Measurements from ENCODE around the gene HMGCLL1. TPM values are rescaled to one million over a fixed set of nuclear protein-coding genes. Genes with fewer than 3 reads are reported as not detected.

The HMGCLL1 gene
- not detected for polyA plus RNA-seq (2012; ENCODE audit: missing spikeins)

DNA sequence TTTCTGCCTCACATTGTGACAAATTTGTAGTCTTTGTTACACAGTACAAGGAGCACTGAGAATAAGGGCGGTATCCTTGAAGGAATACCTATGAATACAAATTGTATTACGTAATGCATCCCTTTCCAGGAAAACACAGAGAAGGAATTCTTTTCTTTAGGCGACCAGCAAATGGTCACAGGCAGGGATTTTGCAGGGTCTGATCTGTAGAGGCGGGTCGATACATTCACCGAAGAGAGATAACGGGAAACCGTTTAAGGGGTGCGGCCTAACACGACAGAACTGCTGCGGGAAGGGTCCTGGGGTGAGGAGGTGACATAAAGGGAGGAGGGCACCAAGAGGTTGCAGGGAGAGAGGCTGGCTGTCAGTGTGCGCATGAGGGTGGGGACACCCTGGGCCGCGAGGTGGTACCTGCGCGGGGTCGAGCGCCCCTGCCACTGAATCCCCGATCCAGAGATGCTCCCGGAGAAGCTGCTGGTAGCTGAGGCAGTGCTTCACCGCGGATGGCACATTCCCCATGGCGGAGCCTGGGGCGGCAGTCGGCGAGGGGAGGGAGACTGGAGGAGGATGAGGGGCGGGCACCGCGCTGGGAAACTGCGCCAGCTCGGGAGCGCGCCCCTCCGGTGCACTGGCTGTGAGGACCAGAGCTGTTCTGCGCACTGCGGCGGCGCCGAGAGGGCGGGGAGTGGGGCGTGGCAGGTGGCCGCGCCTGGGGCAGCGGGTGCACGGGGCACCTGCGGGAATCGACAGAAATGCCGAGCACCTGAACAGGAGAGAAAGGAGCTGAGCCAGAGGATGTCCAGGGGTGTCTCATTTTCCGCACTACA, at the start of gene HMGCLL1:
Gene HMGCLL1 (minus strand): TSS at position 656 of the 827 bp plus-strand sequence. CDS start 137 bp downstream, at position 519.
- TF ChIP-seq TAF1 (IDR thresholded peaks at IDR 0.05; ENCODE audit: borderline replicate concordance, low read depth, low read length) (no peak), POLR2AphosphoS5 (IDR thresholded peaks at IDR 0.05; ENCODE audit: low read depth, low read length) (no peak), POLR2A (IDR thresholded peaks at IDR 0.05; ENCODE audit: low read depth, low read length) (no peak)
- DNase-seq (ENCODE audit: insufficient read length) (no peak), FAIRE-seq (no peak)

- no peak for FAIRE-seq
- TF ChIP-seq POLR2AphosphoS5 (IDR thresholded peaks at IDR 0.05; ENCODE audit: low read depth, low read length): no peak
- TF ChIP-seq TAF1 (IDR thresholded peaks at IDR 0.05; ENCODE audit: borderline replicate concordance, low read depth, low read length): no peak
- TF ChIP-seq POLR2A (IDR thresholded peaks at IDR 0.05; ENCODE audit: low read depth, low read length): no peak
- no peak for DNase-seq (ENCODE audit: insufficient read length)
Observed at GRCh38 chr6:55621993-55622392, 43.0 kb upstream of the HMGCLL1 start.

DNA sequence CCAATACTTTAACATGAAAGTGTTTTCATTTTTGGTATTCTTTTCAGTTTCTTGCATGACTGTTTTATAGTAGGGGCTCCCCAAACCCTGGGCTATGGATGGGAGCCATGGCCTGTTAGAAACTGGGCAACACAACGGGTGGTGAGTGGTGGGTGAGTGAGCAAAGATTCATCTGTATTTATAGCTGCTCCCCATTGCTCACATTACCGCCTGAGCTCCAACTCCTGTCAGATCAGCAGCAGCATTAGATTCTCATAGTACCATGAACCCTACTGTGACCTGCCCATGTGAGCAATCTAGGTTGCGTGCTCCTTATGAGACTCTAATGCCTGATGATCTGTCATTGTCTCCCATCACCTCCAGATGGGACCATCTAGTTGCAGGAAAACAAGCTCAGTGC, 42.3 kb upstream of the HMGCLL1 start:
- no peak for FAIRE-seq
- no peak for DNase-seq (ENCODE audit: insufficient read length)

DNA sequence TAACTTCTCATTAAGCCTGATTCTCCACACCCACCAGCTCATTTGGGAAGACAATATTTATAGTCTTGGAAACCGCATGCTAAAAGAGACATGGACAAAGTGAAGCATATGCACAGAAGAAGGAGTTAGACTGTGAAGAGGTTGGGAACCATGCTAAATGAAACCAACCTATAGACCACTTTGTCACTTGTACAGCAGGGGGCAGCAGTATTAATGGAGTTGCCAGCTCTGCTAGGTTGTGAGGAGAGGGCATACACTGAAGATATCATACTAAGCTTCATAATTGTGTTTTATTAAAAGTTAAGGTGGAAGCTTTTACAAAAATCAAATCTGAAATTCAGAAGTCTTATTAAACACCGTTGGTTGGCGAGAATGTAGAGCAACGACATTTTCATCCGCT, 38.3 kb upstream of the HMGCLL1 start:
- FAIRE-seq (peak; percentile 58), DNase-seq (ENCODE audit: insufficient read length) (no peak)
- TF ChIP-seq POLR2A (IDR thresholded peaks at IDR 0.05; ENCODE audit: low read depth, low read length) (no peak), TAF1 (IDR thresholded peaks at IDR 0.05; ENCODE audit: borderline replicate concordance, low read depth, low read length) (no peak), POLR2AphosphoS5 (IDR thresholded peaks at IDR 0.05; ENCODE audit: low read depth, low read length) (no peak)

More for the DNA sequence above, 42.3 kb upstream of the HMGCLL1 start:
- TF ChIP-seq POLR2A (IDR thresholded peaks at IDR 0.05; ENCODE audit: low read depth, low read length) (no peak), TAF1 (IDR thresholded peaks at IDR 0.05; ENCODE audit: borderline replicate concordance, low read depth, low read length) (no peak), POLR2AphosphoS5 (IDR thresholded peaks at IDR 0.05; ENCODE audit: low read depth, low read length) (no peak)

- FAIRE-seq (no peak), DNase-seq (ENCODE audit: insufficient read length) (no peak)
- TF ChIP-seq POLR2AphosphoS5 (IDR thresholded peaks at IDR 0.05; ENCODE audit: low read depth, low read length): no peak
- TF ChIP-seq POLR2A (IDR thresholded peaks at IDR 0.05; ENCODE audit: low read depth, low read length): no peak
- no peak for TF ChIP-seq TAF1 (IDR thresholded peaks at IDR 0.05; ENCODE audit: borderline replicate concordance, low read depth, low read length)
Observed at GRCh38 chr6:55604021-55604420, 25.0 kb upstream of the HMGCLL1 start.

DNA sequence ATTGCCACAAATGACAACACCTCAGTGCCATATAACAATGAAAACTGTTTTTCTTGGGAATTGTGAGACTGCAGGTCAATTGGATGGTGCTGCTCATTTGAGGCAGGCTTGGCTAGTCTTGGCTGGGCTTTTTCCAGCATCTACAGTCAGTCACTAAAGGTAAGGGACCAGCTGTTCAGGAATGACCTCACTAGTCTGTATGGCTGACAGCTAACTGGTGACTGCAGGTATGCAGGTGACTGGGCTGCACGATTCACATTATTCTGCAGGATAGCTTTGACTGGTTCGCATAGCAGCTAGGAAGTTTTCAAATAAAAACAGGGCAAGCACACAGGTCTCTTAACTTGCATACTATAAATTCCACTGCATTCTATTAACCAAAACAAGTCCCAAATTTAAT, 22.1 kb upstream of the HMGCLL1 start:
- FAIRE-seq (no peak), DNase-seq (ENCODE audit: insufficient read length) (no peak)
- no peak for TF ChIP-seq POLR2A (IDR thresholded peaks at IDR 0.05; ENCODE audit: low read depth, low read length)
- TF ChIP-seq POLR2AphosphoS5 (IDR thresholded peaks at IDR 0.05; ENCODE audit: low read depth, low read length): no peak
- TF ChIP-seq TAF1 (IDR thresholded peaks at IDR 0.05; ENCODE audit: borderline replicate concordance, low read depth, low read length): no peak

GRCh38 chr6:55594442-55594841, 15.4 kb upstream of the HMGCLL1 start:
- DNase-seq (ENCODE audit: insufficient read length) (no peak), FAIRE-seq (no peak)
- TF ChIP-seq POLR2A (IDR thresholded peaks at IDR 0.05; ENCODE audit: low read depth, low read length) (no peak), TAF1 (IDR thresholded peaks at IDR 0.05; ENCODE audit: borderline replicate concordance, low read depth, low read length) (no peak)

DNA sequence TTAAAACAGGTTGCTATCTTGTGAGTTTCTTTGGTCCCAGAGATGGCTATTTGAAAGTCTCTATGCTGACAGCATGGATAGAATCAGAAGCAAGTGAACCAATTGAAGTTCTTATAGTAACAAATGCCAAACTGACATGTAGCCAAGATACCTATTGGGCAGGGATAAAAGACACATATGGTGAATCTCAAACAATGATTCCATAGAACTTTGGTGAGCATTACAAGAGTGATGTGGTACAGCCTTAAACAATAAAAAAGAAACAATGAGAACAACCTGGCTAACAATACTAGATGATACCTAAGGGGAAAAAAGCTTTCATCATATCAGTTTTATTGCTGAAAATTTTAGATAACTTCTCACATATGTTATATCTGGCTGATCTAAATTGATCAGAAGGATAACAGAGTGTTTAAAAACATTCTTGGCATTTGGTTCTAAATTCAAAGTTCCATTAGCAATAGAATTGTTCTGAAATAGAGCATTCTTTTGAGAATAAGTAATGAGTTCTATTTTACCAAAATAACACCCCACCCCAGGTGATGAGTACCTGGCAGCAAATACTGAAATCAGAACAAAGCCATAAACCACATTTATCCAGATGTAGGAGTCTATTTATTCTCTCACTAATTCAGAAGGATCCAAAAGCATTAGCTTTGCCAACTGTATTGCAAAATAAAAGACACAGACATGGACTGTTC, 5.8 kb upstream of the HMGCLL1 start:
- FAIRE-seq: no peak
- no peak for DNase-seq (ENCODE audit: insufficient read length)
- TF ChIP-seq TAF1 (IDR thresholded peaks at IDR 0.05; ENCODE audit: borderline replicate concordance, low read depth, low read length) (no peak), POLR2A (IDR thresholded peaks at IDR 0.05; ENCODE audit: low read depth, low read length) (no peak), POLR2AphosphoS5 (IDR thresholded peaks at IDR 0.05; ENCODE audit: low read depth, low read length) (no peak)

DNA sequence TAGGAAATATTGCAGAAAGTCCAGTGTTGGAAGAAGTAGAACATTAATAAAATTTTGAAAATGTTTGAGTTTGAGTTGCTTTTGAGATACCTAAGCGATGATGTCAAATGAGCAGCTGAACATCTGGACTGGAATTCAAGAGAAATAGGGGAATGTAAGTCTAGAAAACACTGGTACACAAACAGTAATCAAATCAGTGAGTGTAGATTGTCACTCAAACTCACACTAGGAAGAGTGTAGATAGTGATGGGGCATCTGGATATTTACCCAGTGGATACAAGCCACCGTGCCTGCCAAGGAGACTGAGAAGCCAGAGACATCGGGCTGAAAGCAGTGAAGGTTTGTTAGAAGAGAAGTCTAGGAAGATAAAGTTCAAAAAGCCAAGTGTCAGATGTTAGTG, 2.2 kb downstream of the HMGCLL1 start:
- TF ChIP-seq TAF1 (IDR thresholded peaks at IDR 0.05; ENCODE audit: borderline replicate concordance, low read depth, low read length): no peak
- TF ChIP-seq POLR2A (IDR thresholded peaks at IDR 0.05; ENCODE audit: low read depth, low read length): no peak
- no peak for TF ChIP-seq POLR2AphosphoS5 (IDR thresholded peaks at IDR 0.05; ENCODE audit: low read depth, low read length)
- DNase-seq (ENCODE audit: insufficient read length) (no peak), FAIRE-seq (no peak)

GRCh38 chr6:55574556-55574955, 4.4 kb downstream of the HMGCLL1 start:
- FAIRE-seq (no peak), DNase-seq (ENCODE audit: insufficient read length) (no peak)
- TF ChIP-seq TAF1 (IDR thresholded peaks at IDR 0.05; ENCODE audit: borderline replicate concordance, low read depth, low read length) (no peak), POLR2AphosphoS5 (IDR thresholded peaks at IDR 0.05; ENCODE audit: low read depth, low read length) (no peak), POLR2A (IDR thresholded peaks at IDR 0.05; ENCODE audit: low read depth, low read length) (no peak)

GRCh38 chr6:55569638-55570037, 9.4 kb downstream of the HMGCLL1 start:
- FAIRE-seq (no peak), DNase-seq (ENCODE audit: insufficient read length) (no peak)
- no peak for TF ChIP-seq POLR2AphosphoS5 (IDR thresholded peaks at IDR 0.05; ENCODE audit: low read depth, low read length)
- no peak for TF ChIP-seq POLR2A (IDR thresholded peaks at IDR 0.05; ENCODE audit: low read depth, low read length)
- no peak for TF ChIP-seq TAF1 (IDR thresholded peaks at IDR 0.05; ENCODE audit: borderline replicate concordance, low read depth, low read length)
